Stimulated activated CD8-positive, alpha-beta memory T cell treated with anti-CD3 and anti-CD28 coated beads, Interleukin-15, amount 100 ng/mL, for 24 hours (primary cell): Measurements from ENCODE around the gene FBXO8.
"Not testable (repeated sequence)": the region's sequence is repeated elsewhere in the genome, so short reads cannot be mapped to it uniquely, and the experiment has no call there.

ENCODE experiments used
- DNase-seq: peaks from one replicate; pipeline ENCODE4 v3.0.0-alpha.2; 2020; ENCODE audit warnings: low read depth

Gene FBXO8

DNA sequence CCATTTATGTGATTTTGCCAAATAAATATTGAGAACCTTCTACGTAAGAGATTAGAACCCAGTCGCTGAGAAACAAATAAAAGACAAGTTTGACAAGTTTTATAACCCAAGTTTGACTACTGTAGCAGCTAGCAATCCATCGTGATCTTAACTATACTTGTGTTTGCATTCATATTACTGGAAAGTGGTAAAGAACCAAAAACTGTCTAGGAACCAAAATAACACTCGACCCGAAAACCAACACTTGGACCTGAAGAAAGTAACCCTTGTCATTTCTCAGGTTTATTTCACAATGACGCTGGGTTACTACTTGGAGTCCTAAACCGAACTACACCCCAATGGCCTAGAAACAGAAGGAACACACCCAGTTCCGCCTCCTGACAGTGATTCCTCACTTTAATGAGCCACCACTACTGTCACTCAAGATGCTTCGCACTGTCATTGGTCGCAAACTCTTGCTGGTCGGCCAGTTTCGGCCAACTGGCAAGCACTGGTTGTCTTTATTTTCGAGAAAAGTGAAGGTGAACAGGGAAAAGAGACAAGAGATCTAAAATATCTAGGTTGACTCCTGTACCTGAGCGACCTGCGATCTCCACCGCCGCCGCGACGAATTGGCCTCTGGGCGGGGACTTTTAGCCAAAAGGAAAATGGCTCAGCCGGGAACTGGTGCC, 496 bp downstream of the FBXO8 start:
- DNase-seq: peak; percentile 29

DNA sequence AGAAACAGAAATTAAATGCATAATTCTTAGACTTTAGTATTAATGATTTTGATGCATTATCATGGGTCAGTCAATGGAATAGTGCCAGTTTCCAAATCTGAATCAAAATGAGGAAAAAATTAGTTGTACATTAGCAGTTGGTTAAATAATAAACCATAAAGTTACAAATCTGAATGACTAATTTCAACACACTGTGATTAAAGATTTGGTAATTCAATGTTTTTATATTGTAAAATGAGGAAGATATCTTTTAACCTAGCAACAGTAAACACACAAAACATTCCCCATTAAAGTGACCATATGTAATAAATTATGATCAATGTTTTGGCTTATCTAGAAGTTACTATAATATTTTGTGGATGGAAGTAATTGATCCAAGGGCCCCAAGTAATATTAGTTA, 1.6 kb downstream of the FBXO8 start:
- no peak for DNase-seq

DNA sequence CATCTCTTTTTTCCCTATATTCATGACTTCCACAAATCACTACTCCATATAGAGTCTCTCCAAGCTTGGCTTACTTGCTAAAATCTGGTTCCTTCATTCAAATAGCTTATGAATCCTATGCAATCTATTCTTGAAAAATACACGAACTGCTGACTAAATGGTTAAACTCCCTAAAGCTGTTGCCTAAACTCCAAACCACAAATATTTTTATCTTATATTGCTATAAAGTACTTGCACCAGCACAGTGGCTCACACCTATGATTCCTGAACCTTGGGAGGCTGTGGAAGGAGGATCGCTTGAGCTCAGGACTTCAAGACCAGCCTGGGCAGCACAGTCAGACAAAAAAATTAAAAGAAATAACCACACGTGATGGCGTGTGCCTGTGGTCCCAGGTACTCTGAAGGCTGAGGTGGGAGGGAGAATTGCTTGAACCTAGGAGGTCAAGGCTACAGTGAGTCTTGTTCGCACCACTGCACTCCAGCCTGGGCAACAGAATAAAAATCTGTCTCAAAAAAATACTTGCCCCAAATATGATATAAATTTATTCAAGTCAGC, 2.2 kb downstream of the FBXO8 start:
- DNase-seq: no peak

DNA sequence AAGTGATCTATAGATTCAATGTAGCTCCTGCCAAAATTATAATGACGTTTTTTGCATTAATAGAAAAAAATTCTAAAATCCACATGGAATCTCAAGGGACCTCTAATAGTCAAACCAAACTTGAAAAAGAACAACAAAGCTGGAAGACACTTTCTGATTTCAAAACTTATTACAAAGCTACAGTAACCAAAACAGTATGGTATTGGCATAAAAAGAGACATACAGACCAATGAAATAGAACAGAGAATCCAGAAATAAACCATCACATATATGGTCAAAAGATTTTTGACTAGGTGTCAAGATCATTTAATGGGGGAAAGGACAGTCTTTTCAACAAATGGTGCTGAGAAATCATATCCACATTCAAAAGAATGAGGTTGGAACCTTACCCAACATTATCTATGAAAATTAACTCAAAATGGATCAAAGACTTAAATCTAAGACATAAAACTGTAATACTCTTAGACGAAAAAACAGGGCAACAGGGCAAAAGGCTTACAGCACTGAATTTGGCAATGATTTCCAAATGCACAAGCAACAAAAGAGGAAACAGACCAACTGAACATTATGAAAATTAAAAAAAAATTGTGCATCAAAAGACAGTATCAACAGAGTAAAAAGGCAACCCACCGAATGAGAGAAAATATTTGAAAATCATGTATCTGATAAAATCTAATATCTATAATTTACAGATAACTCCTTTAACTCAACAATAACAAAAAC, 3.9 kb downstream of the FBXO8 start:
- DNase-seq: no peak

DNA sequence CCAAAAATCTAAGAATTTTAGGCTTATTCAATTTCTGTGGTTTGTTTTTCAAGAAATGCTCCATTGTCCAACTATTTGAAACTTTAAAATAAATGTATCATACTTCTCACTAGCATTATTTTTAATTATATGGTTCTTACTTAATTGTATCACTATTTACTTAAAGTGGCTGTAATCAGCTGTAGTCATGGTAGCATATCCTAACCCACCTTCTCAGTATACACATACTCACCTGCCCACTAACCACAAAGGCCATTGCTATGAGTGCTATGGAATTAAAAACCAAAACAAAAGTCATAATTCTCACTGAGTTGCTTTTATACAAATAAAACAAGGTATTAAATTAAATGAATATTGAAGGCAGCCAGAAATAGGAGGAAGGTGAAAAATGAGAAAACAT, 5.0 kb downstream of the FBXO8 start:
- no peak for DNase-seq

DNA sequence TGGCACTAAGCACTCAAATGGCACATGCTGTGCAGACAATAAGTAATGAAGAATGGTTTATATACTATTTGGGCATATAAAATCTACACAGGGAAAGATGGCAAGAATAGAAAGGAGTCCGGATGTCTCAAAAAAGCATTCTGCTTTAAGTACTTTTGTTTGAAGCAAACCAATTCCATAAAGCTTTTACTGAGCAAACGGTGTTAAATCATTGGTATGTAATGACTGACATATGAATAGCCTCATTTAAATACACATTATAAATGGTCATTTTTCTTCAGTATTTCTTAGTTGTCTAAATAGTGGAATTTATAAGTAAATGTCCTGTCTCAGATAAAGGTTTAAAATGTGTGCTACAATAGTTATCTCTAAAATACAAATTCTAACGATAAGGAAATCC, 6.0 kb downstream of the FBXO8 start:
- DNase-seq: no peak

DNA sequence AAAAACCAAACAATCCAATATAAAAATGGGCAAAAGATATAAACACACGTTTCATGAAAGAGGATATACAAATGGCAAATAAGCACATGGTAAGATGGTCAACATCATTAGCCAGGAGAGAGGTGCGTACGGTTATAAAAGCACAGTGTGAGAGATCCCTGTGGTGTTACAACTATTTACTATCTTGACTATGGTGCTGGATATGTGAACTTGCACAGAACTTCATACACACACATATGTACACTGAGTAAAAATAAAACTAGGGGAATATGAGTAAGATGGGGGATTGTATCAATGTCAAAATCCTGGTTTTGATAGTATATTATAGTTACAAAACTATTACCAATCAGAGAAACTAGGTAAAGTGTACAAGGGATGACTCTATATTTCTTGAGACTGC, 8.4 kb downstream of the FBXO8 start:
- DNase-seq: no peak

DNA sequence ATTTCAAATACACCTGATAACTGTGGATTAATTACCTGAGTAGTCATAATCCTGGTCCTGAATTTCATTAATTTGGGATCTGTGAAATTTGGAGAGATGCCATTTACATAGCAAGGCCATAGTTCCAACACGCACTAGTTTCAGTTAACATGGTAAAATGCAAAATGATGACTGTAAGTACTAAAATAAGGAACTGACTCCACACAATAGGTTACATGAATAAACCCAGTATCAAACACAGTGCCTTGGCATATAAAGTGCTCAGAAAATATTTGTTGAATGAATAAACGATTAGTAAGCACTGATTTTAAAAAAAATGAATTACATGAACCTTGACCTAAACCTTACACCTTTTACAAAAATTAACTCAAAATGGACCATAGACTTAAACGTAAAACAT, 9.0 kb downstream of the FBXO8 start:
- no peak for DNase-seq

DNA sequence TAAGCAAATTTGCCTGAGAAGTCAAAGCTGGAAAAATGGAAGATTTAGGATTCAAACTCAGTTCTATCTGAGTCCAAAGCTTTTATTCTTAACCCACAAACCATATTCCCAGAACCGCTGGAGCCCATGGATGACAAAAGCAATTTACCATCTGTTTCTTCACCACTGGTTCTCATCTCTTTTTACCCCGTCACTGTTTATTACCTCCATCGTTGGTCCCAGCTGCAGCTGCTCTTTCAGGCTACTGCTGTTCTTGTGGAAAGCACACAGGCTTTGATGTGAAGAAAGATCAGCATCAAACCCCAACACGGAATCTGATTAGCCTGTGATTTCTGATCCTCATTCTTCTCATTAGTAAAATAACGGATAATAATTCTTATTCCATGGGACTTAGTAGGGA, 9.5 kb downstream of the FBXO8 start:
- DNase-seq: no peak

DNA sequence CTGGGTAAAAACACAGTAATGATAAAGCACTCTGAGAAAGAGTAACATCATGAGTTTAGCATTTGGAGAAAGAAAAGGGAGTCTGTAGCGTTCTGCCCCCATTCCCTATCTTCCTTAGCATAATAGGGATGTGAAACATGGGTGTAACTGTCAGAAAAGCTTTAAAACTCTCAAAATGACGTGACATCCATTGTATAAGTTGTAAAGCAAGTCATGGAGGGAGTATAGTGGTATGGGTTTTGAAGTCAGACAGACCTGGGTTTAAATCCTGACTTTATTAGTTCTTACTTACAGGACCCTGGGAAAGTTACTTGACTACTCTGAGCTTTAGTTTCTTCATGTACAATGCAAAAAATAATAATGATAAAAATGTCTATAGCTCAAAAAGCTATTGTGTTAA, 17.1 kb downstream of the FBXO8 start:
- DNase-seq: no peak

DNA sequence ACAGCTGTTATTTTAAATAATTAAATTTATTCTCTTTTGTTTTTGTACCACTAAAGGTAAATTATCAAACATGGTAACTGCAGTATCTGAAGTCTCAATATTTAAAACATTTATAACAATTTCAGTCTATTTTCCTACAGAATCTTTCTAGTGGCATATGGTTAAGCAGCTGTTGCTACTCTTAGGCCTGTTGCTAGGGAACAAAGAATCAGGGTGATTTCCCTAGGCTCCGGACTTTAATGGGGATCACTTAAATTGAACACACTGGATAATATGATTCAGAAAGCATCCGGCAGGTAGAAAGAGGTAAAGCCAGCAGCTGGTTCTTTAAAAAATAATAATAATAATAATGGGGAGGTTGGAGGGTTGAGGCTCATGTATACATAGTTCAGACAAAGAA, 17.6 kb downstream of the FBXO8 start:
- DNase-seq: no peak

DNA sequence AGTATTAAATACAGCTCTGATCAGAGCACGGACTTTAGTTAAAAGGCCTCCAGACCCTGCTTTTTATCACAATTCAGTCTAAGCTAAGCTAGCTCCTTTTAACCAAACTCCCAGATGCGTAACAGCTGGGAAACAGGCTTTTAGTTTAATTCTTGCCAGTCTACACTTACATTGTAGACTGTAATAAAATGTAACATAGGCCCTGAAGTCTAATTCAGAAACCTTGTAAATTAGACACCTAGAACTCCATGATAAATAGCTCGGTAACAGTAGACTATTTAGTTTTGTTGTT, 20.1 kb downstream of the FBXO8 start:
- DNase-seq: no peak

DNA sequence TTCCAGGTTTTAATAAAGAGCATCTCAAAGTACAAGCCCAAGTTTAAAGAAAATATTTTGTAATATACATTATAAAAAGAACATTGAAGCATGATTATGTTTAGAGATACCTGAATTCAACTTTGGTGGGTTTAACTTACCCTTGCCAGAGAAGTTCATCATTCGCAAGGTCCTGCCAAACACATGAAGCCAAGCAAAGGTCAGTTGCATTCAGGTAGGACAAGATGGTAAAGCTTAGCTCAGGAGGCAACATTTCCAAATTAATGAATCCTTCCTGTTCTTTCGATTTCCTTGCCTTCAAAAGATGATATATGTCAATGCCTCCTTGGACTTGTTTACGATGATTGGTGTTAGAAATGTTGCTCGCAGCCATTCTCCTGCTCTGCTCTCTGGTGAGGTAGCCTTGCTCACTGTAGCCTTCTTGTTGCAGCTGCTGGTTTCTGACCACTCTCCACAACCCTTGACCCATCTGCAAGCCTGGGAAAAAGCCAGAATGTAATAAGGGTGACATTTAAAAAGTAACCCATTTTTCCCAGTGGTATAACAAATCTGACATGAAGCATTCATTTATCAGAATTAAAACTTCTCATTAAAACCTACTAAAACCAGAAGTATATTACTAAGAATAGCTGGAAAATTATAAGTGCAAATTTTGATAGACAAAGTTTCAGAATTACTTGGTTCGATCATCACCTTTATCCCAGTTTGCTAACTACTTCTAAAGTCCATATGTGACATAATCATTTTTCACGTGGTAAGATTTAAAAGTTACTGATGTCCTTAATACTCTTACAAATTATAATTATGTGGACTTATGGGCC, 20.6 kb downstream of the FBXO8 start:
- DNase-seq: no peak

DNA sequence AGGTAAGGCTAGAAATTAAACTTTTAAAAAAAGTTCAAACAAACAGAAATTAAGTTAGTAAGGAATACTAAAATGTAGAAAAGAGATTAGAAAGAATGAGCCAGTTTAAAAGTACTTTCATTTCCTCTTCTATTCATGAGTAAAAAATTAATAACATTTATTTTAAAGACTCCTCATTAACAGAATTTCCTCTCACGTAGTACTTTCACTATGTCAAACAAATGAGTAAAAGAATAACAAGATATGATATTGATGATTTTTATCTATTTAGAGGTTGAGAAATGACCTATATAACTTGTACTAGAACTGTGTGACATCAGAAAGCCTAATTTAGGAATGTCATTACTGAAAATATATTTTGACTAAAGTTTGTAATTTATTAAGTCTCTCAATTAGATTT, 22.0 kb downstream of the FBXO8 start:
- not testable (repeated sequence) for DNase-seq

DNA sequence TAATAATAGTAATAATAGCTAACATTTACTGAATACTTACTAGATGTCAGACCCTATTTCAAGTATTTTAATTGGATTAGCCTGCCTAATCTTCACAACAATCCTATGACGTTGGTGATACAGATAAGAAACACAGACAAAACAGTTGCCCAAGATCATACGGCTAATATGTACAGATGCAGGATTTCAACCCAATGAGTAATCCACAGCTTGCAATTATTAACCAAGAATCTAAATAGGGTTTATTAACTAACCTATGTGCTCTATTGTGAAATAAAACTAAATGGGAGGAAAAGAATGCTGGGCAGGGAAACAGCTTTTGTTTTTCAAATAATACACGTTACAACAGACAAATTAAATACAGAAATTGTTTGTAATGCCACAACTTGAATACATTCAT, 23.4 kb downstream of the FBXO8 start:
- DNase-seq: no peak

DNA sequence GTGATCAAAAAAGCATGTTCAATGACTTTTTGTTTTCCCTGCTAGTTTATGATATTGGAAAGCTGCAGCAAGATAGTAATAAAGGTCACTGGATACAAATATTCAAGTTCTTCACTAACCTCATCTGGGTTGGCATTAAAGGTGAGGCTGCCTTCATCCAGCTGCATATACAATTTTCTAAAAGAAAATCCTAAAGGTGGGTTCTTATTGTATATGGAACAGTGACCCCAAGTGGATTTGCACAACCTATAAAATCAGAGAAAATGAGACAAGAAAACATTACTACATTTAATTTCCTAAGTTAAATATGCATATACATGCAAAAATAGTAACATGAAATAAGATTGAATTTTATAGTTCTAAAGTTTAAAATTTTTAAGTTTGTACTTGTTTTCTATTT, 23.9 kb downstream of the FBXO8 start:
- DNase-seq: no peak

DNA sequence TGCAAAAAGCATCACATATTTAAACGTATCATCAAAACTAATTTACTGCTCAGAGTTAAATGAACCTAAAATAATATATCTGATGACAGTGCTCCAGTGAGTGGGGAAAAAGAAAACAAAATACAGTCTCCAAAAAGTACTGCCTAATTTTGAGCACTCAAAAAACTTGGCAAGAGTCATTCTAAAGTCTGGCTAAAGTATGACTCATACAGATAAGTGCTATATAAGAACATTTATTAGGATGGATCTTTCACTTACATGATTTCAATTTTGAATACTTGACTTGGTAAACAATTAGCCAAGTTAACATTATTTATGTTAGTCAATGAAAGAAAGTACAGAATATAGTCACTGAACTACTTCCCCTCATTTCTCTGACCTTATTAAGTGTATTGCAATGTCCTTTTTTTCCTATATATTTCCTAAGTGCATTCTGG, 27.2 kb downstream of the FBXO8 start:
- no peak for DNase-seq

DNA sequence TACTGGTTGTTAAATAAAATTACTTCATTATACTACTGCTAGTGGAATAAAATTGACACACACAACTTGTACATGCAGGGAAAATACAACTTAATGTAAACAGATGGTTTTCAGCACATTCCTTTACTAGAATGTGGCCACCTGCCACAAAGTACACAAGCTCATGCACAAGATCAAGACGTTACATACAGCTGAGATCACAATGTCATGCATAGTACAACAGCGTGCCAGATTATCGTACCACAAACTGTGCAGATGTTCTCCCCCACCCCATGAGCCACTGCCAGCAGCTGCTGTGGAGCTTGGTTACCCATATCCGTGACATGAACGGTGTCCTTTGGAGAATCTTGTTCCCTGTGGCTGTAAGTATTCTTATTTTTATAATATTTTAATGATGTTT, 27.7 kb downstream of the FBXO8 start:
- no peak for DNase-seq

DNA sequence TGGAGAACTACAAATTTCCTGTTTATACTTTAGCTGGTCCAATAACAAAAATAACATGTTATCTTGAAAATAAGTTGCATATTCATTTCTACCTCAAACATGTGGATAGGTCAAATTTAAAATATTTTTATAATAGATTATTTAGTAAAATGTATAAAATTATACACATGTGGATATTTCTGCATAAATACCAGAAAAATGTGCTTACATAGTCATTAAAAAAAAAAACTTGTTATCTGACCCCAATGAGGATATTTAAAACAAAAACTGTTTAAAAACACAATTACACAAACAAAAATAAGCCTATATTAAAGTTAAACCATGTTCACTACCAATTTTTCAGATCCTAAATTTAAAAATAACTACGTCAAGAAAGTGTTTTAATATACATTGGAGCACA, 28.1 kb downstream of the FBXO8 start:
- no peak for DNase-seq

DNA sequence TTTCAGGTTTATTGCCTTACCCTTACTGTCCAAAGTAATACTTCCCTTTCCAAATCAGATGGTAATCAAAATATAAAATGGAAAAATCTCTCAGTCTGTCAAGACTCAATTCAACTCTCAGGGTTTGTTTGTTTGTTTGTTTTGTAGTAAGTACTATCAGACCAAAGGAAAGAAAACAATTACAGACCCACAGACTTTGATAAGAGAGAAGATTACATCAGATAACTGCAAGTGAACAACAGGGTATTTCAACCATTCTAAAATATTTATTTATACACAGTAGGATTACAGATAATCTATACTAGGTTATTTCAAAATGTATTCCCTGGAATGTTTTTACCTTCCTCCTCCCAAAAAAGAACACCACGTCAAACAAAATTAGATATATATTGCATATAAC, 28.9 kb downstream of the FBXO8 start:
- no peak for DNase-seq

DNA sequence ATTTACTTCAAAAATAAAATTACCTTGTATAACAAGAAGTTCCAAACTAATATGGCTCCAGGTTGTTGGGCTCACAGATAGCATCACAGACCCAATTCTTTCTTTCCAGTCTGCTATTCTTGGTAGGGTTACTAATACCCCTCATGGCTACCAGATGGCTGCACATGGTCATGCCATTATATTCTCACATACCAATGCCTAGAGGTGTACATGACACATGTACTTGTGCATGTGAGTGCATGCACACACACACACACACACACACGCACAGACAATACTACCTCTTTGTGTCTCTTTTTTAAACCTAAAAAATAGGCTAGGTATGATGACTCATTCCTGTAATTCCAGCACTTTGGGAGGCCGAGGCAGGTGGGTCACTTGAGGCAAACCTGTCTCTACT, 31.1 kb downstream of the FBXO8 start:
- no peak for DNase-seq

DNA sequence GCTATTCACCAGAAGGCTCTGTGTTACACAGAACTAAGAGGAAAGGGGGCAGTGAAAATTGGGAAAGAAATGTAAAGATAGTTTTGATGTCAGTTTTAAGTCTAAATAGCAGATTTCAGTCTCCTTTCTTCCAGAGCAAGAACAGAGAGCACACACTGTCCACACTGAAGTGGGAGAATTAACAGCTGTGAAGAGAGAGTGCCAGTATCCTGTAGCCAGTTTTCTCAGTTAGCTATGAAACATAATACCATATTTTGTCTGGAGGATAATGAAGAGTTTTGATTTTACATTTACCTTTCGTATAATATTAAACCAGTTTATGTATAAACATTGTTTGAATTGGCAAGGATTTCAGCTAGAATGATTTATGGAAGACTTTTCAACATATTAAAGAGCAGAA, 35.1 kb downstream of the FBXO8 start:
- no peak for DNase-seq

DNA sequence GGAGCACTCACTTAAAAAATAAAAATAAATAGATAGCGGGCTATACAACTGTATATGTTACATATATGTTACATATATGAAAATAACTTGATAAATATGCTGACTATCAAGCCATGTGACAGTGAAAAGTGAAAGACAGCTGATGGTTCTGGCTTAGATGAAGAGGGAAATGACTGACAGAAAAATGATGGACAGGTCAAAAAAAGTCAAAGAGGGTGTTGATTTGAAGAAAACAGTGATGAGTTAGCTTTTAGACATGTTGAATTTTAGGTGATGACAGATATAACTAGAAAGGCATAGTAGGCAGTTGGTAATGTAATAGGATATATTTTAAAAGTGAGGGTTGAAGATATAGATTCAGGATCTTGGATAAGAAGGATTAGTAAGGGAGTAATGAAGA, 37.8 kb downstream of the FBXO8 start:
- DNase-seq: no peak
